ENCODE data around the gene BICD1. TPM values are rescaled to one million over a fixed set of nuclear protein-coding genes. Genes with fewer than 3 reads are reported as not detected.

The BICD1 gene
- total and polyA plus RNA-seq, 10 donors: 8.5 to 62.9 (median 44.2) TPM

DNA sequence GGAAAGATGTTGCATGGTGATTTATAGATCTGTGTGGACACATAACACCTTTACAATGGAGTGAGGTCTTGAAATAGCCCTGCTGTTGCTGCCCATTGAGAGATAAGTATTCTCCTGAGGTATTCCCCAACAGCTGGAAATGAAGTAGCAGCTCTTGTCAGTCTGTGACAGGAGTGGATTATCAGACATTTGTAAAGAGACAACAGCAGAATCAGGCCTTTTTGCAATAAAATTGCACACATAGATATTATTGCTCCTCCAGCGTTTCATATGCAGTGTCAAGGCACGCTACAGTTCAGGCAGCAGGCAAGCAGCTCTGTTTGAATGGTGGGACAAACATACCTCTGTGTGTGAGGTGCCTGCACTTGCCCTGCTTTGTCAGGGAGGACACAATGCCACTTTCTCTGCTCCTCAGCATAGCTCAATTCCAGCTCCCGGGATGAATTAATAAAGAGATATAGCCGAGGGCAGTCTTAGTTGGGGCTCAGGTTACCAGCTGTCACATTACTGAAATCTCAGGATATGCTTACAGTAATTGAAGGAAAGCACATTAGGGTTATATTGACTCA lies 49.4 kb downstream of the BICD1 start:
- intact Hi-C loops (cut with DNase I; ENCODE audit: low total_unique reads): no loop called here
- Histone ChIP-seq H3K4me3 (no peak overlapping the region), H3K36me3 (no peaks in the 10 kb centered on the region), H3K9me3 (no peaks in the 10 kb centered on the region), H3K27ac (no peak overlapping the region), H3K4me1 (no peaks in the 10 kb centered on the region), H3K27me3 (replicated peaks in 1 of 7) (no peaks in the 10 kb centered on the region)
- no peak for DNase-seq
- WGBS, 5 donors: 63 to 95% (median 89%) methylated on average over 4 of the region's 4 CpGs
- TF ChIP-seq, protein P1, sequence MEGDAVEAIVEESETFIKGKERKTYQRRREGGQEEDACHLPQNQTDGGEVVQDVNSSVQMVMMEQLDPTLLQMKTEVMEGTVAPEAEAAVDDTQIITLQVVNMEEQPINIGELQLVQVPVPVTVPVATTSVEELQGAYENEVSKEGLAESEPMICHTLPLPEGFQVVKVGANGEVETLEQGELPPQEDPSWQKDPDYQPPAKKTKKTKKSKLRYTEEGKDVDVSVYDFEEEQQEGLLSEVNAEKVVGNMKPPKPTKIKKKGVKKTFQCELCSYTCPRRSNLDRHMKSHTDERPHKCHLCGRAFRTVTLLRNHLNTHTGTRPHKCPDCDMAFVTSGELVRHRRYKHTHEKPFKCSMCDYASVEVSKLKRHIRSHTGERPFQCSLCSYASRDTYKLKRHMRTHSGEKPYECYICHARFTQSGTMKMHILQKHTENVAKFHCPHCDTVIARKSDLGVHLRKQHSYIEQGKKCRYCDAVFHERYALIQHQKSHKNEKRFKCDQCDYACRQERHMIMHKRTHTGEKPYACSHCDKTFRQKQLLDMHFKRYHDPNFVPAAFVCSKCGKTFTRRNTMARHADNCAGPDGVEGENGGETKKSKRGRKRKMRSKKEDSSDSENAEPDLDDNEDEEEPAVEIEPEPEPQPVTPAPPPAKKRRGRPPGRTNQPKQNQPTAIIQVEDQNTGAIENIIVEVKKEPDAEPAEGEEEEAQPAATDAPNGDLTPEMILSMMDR (IDR thresholded peaks at IDR 0.05 in 8 of 11, conservative IDR thresholded peaks at IDR 0.05 in 3 of 11): no peak
- no peak for TF ChIP-seq POLR2AphosphoS5 (IDR thresholded peaks at IDR 0.05)
- no peak for TF ChIP-seq POLR2A (IDR thresholded peaks at IDR 0.05)

DNA sequence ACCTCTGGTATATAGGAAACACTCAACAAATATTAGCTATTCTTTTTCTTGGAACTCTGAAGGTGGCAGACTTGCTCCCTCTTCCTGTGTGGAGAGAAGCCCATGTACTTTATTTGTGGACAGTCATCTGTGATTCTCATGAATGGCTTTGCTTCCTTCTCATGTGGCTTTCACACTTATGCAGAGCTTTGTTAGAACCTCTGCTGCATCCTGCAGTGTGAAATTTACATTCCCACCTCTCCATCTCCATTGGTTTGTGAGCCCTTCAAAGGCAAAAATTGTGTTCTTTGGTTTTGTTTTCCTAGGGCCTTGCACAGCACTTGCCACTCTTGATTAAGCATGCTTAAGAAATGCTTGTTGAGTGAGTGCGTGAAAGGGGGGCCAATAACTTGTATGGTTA lies 51.9 kb downstream of the BICD1 start:
- Histone ChIP-seq H3K4me3 (no peak overlapping the region), H3K27me3 (replicated peaks in 1 of 7) (no peaks in the 10 kb centered on the region), H3K27ac (no peak overlapping the region), H3K9me3 (no peaks in the 10 kb centered on the region), H3K36me3 (no peaks in the 10 kb centered on the region), H3K4me1 (no peaks in the 10 kb centered on the region)
- 94 to 100% (median 100%) methylated on average over 1 of the region's 1 CpG for WGBS, 5 donors
- TF ChIP-seq, protein P1 (IDR thresholded peaks at IDR 0.05 in 8 of 11, conservative IDR thresholded peaks at IDR 0.05 in 3 of 11): no peak
- TF ChIP-seq POLR2A (IDR thresholded peaks at IDR 0.05): no peak
- no peak for TF ChIP-seq POLR2AphosphoS5 (IDR thresholded peaks at IDR 0.05)
- intact Hi-C loops (cut with DNase I; ENCODE audit: low total_unique reads): no loop called here
- no peak for DNase-seq

DNA sequence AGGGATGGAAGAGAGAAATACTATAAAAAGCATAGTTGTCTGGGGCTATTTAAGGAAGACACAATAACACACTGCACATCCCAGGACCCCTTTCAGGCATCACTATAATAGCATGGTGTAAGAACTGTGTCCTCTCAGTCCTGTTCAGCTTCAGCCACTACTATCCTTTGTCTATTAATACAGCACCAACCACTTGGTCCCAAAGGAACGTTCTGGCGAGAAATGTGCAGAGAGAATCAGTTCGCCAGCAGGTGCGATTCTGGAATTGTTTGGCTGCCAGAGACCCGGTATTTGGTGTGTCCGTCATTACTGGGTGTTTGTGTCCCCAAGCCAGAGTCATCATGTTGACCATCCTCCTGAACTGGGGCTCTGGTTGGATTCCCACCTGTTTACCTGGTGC lies 52.7 kb downstream of the BICD1 start:
- WGBS, 5 donors: 96 to 98% (median 97%) methylated on average over 6 of the region's 6 CpGs
- intact Hi-C loops (cut with DNase I; ENCODE audit: low total_unique reads): no loop called here
- TF ChIP-seq POLR2AphosphoS5 (IDR thresholded peaks at IDR 0.05) (no peak), POLR2A (IDR thresholded peaks at IDR 0.05) (no peak)
- TF ChIP-seq, protein P1 (IDR thresholded peaks at IDR 0.05 in 8 of 11, conservative IDR thresholded peaks at IDR 0.05 in 3 of 11): no peak
- H3K27ac ChIP-seq: no peak overlapping the region
- H3K4me3 ChIP-seq: no peak overlapping the region
- H3K36me3 ChIP-seq: no peaks in the 10 kb centered on the region
- H3K4me1 ChIP-seq: no peaks in the 10 kb centered on the region
- H3K27me3 ChIP-seq (replicated peaks in 1 of 7): no peaks in the 10 kb centered on the region
- no peak for DNase-seq
- H3K9me3 ChIP-seq: no peaks in the 10 kb centered on the region

DNA sequence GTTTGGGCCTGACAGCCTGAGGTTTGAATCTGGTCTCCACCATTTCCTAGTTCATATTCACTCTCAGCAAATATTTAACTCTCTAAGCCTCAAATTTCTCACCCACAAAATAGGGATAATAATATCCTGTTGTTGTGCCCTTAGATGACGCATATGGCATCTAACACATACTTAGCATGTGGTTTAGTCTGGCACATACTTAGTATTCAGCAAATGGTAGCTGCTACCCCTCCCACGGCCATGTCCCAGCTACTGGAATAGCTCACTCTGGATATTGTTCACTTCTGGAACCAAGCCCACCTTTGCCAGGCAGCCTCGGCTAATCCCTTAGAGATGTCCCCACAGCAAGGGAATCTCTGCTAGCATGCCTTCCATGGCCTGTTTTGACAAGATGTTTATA lies 53.3 kb downstream of the BICD1 start:
- H3K27me3 ChIP-seq (replicated peaks in 1 of 7): no peaks in the 10 kb centered on the region
- H3K9me3 ChIP-seq: peaks cover 0 to 3% (median 0%) of the 10 kb centered on the region in 8 donors
- intact Hi-C loops (cut with DNase I; ENCODE audit: low total_unique reads): no loop called here
- no peak overlapping the region for H3K27ac ChIP-seq
- H3K4me1 ChIP-seq: no peaks in the 10 kb centered on the region
- H3K36me3 ChIP-seq: no peaks in the 10 kb centered on the region
- no peak for DNase-seq
- H3K4me3 ChIP-seq: no peak overlapping the region
- WGBS, 5 donors: 84 to 92% (median 88%) methylated on average over 3 of the region's 3 CpGs
- TF ChIP-seq POLR2AphosphoS5 (IDR thresholded peaks at IDR 0.05) (no peak), POLR2A (IDR thresholded peaks at IDR 0.05) (no peak)

DNA sequence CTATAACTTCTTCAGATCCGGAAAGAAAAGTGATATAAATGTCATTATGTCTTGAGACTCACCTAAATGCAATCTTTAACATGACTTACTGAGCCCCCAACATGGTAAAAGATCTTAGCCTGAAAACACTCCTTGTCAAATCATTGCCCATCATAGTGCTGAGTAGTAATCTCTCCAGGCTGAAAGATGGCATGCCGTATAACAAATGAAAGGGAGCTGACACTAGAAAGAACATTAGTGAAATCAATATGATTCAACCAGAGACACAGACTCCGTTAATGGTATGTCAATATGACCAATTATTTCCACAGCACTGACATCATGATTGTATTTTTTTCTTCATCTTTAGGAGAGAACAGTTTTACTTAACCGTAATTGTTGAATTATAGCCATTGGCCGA lies 54.4 kb downstream of the BICD1 start:
- no peaks in the 10 kb centered on the region for H3K36me3 ChIP-seq
- WGBS, 5 donors: 88 to 96% (median 93%) methylated on average over 5 of the region's 5 CpGs
- H3K9me3 ChIP-seq: peaks cover 0 to 7% (median 0%) of the 10 kb centered on the region in 8 donors
- TF ChIP-seq, protein P1 (IDR thresholded peaks at IDR 0.05 in 8 of 11, conservative IDR thresholded peaks at IDR 0.05 in 3 of 11): no peak
- TF ChIP-seq POLR2AphosphoS5 (IDR thresholded peaks at IDR 0.05) (no peak), POLR2A (IDR thresholded peaks at IDR 0.05) (no peak)
- H3K27me3 ChIP-seq (replicated peaks in 1 of 7): no peaks in the 10 kb centered on the region
- H3K27ac ChIP-seq: no peak overlapping the region
- no peak for DNase-seq
- intact Hi-C loops (cut with DNase I; ENCODE audit: low total_unique reads): no loop called here
- no peak overlapping the region for H3K4me3 ChIP-seq
- no peaks in the 10 kb centered on the region for H3K4me1 ChIP-seq

All from spleen (tissue), 11 donors.